Activated naive CD4-positive, alpha-beta T cell (primary cell): ENCODE measurements around the gene KCNJ10.
"Not testable (repeated sequence)": the region's sequence is repeated elsewhere in the genome, so short reads cannot be mapped to it uniquely, and the experiment has no call there.

Experiments
- DNase-seq, 4 experiments: peaks; one replicate each; lab custom pipeline; 2025; lab: John Stamatoyannopoulos, UW

The KCNJ10 gene

GRCh38 chr1:160061369-160062229 is 8.4 kb downstream of the KCNJ10 start:
- no peak for DNase-seq

- no peak for DNase-seq
Observed at GRCh38 chr1:160058087-160058486, 11.9 kb downstream of the KCNJ10 start.

GRCh38 chr1:160056648-160057169 is 13.3 kb downstream of the KCNJ10 start:
- no peak for DNase-seq

- no peak for DNase-seq
Observed at GRCh38 chr1:160053548-160054365, 16.2 kb downstream of the KCNJ10 start.

DNA sequence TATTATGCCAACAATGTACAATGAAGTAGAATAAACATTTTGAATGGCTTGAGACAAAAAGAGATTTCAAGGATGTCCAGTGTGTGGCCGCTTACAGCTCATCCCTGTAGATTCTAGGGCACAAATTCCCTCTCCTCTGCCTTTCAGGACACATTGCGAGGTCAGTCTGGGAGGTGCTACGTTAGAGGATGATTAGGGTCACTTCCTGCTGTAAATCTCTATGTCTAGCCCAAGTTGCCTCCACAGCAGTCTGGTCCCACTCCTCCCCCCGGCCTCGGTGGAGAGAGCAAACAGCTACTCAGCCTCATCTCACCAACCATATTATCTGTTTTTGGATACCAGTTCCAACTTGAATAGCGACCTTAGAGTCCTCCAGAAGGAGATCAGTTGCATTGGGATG is 17.0 kb downstream of the KCNJ10 start:
- no peak for DNase-seq

DNA sequence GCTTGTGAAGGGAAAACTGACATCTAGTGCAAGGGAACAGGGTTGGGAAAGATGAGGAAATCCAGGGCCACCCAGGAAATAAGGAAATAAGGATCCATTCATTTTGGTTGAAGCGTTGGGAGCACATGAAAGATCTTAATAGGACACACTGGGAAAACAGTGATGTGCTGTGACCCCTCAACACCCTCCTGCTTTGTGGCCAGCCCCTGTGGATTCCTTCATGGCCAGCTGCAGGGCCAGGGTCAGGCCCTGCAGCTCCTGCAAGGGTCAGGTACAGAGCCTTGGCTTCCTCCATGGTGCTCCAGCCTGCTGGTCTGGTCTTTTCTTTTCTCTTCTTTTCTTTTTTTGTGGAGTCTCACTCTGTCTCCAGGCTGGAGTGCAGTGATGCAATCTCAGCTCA is 19.3 kb downstream of the KCNJ10 start:
- no peak for DNase-seq

- not testable (repeated sequence) for DNase-seq
Observed at GRCh38 chr1:160050182-160050581, 19.8 kb downstream of the KCNJ10 start.

DNA sequence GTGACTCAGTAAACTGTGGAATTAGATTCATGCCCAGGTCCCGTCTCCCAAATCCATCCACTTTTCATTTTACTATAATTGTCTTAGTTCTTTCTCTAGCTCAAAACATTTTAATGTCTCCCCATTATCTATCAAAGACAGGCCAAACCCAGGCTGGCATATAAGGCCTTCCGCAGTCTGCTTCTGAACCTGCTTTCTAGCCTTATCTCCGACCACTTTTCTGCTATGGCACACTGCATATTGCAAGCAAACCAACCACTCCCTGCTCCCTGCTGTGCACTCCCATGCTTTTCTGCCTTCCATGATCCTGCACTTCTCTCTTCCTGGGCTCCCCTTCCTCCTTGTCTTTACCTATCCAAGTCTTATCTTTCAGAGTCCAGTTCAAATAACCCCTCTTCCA is 20.9 kb downstream of the KCNJ10 start:
- no peak for DNase-seq

DNA sequence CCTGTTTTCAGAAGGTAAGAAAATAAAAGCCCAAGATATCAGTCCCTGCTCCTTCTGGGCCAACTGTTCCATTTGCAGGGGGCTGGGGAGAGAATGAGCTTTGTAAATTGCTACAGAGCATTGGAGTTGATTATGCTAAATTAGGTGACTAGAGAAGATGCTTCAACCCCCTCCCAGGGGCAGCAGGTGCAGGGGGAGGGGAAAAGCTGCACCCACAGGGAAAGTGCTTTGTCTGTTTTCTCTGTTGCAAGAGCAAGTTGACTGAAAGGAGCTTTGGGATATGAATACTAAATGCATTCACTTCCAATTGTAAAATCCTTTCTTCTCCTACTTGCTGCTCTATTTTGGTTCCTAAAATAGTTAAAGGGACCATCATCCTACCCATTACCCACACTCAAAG is 21.6 kb downstream of the KCNJ10 start:
- DNase-seq, result no peak

- DNase-seq, result no peak
Observed at GRCh38 chr1:160047111-160047991, 22.6 kb downstream of the KCNJ10 start.

DNA sequence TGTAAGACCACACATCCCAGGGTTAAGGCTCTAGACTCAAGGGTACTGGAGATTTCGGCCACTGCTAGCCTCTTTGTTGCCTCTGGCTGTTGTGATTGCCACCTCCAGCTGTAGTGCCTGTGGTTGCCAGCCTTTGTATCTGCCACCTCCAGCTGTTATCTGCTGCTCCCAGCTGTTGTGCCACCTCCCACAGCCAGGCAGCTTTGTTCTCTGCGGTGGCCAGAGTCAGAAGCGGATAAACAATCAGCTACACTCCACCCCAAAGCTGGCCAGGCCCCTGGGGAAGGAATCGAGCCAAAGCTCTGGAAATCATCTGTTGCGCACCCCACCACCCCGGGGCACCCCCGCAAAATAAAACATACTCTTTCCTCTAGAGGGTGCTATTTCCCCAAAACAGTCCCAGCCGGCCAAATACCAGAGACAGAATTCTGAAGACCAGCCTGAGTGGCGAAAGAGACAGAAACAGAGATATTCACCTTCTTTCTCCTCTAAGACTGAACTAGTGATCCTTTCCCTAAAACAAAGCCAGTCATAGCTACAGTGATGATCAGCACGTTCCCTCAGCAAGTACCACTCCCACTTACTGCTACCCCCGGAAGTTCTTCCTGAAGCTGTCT is 23.4 kb downstream of the KCNJ10 start:
- DNase-seq, result peak in 1 of 4 experiments; percentile 6

DNA sequence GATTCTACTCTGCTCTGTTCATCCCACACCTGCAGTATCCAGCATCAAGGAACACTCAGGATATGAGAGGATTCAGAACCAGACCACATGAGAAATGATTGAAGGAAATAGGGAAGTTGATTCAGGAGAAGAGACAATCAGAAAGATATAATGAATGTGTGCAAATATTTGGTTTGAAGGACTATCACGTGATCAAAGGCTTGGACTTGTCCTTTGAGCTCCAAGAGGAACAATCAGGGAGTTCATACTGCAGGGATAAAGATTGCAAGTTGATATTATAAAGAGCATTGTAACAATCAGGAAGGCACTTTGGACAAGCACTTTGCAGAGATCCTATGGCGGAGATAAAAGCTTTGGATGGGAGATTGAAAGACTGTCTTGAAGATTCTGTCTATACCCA is 24.3 kb downstream of the KCNJ10 start:
- no peak for DNase-seq

- DNase-seq, result no peak
Observed at GRCh38 chr1:160043543-160043942, 26.4 kb downstream of the KCNJ10 start.

DNA sequence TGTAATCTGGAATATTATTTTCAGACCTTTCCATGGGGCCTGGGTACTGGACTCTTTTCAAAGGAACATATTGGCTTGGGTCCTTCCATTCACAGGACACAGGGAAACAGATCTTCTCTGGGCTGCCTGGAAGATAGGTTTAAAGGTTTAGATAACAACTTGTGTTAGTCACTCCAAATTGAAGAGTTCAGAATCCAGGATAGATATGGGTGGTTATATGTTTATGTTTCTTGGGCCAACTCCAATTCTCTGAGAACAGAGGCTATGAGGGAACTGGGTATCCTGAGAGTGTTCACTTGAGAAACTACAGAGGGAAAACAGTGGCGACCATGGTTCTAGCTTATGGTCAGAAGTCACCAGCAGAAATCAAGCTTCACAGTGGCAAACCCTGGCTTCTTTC is 29.5 kb downstream of the KCNJ10 start:
- no peak for DNase-seq

GRCh38 chr1:160032165-160032820 is 37.7 kb downstream of the KCNJ10 start:
- DNase-seq, result no peak

DNA sequence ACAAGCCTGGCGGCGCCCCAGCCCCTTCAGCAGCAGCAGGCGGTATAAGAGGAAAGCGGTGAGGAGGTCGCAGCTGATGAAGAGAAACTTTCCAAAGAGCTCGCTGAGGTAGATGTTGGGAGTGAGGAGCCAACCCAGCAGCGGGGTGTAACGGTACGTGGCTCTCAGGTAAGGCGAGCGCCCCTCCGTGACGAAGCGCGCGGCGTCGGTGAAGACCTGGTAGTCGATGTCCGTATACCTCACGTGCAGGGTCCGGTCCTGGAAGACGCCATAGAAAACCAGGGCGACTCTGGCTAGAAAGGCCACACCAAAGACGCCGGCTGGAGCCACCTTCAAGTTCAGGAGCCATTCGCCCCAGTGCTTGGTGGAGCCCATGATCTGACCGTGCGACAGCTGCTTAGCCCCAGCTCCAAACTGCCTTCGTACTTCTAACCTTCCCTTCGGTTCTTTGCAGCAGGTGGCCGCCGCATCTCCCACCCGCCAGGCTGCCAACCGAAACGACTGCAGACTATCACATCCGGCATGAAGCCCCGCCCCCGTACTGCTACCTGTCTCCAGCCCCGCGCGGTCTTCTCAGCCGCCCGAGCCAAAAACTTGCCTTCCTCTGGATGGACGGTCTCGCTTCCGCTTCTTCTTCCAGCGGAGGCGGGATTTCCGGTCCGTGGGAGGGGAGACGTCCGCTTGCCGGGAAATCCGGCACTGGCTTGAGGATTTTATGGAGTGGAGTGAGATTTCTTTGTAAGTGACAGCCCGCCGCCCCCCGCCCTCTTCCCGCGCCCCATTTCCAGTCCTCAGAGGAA is 38.4 kb downstream of the KCNJ10 start, which contains the start of gene PIGM:
PIGM (minus strand) TSS at position 626 of the 800 bp plus-strand sequence; CDS start at position 375, 251 bp downstream.
- peak; percentile 69 to 88 (median 78) for DNase-seq

- DNase-seq, result no peak
Observed at GRCh38 chr1:160030657-160031364, 39.1 kb downstream of the KCNJ10 start.

DNA sequence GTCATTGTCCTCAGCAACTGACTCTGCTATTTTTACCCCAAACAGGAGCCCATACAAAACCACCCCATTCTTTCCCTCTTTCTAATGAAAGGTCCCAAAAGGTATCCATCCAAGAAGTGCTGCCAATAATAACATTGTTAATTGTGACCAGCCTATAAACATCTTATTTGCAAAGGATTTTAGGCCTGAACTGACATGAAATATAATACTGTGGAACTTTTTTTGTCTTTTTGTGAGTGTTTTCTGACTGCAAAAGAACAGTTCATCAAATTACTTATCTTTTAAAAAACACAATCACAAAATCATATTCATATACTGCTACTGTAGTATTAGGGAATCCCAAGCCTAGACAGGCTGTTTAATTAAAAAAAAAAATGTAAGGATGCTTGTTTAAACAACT is 41.5 kb downstream of the KCNJ10 start:
- no peak for DNase-seq

DNA sequence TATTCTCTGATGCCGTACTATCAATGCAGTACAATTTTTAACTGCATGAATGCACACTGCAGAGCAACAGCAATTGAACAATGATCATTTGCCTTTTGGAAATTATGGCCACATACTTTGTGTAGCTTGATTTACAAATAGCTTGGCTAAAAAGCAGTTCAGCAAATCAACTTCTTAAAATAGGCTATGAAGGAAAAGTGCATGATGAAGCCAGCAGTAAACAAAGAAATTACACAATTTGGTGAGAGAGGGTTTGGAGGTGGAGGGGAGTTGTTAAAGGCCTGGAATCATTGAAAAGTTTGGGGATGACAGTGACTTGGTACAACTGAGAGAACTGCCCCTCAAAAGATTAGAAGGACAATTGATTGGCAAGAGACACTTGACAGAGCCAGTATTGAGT is 44.6 kb downstream of the KCNJ10 start:
- no peak for DNase-seq
